ENCODE results near the gene LEPROT. TPM values are rescaled to one million over a fixed set of nuclear protein-coding genes. Genes with fewer than 3 reads are reported as not detected.

The LEPROT gene
- total RNA-seq, 1 donor, result 89.4 TPM

DNA sequence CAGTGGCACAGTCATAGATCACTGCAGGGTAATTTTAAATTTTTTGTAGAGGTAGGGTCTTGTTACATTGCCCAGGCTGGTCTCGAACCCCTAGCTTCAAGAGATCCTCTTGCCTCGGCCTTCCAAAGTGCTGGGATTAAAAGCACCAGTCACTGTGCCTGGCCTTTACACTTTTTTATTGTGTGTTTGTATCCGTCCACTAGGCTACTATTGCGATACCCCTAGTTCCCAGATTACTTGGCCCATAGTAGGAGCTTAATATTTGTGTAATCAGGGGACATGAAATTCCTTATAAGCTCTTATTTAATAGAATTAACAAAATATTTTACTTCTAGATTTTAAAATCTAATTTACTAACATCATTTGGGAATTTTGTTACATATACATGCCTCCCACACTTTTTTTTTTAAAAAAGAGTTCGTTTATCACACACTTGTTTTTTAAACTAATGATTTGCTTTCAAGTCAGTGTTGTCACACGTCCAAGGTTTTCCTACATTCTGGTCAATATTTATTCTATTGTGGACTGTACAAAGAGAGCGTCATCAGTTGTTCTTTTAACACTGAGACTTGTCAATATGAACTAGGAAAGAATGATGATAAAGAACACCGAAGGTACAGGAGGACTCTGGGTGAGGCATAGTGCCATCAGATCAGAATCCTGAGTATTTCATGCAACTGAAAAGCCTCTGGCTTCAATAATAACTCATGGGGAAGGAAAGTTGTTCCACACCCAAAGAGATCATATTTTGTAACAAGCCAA lies 63.7 kb downstream of the LEPROT start:
- no peak for DNase-seq (ENCODE audit: low read depth)
- TF ChIP-seq, protein P1, sequence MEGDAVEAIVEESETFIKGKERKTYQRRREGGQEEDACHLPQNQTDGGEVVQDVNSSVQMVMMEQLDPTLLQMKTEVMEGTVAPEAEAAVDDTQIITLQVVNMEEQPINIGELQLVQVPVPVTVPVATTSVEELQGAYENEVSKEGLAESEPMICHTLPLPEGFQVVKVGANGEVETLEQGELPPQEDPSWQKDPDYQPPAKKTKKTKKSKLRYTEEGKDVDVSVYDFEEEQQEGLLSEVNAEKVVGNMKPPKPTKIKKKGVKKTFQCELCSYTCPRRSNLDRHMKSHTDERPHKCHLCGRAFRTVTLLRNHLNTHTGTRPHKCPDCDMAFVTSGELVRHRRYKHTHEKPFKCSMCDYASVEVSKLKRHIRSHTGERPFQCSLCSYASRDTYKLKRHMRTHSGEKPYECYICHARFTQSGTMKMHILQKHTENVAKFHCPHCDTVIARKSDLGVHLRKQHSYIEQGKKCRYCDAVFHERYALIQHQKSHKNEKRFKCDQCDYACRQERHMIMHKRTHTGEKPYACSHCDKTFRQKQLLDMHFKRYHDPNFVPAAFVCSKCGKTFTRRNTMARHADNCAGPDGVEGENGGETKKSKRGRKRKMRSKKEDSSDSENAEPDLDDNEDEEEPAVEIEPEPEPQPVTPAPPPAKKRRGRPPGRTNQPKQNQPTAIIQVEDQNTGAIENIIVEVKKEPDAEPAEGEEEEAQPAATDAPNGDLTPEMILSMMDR (IDR thresholded peaks at IDR 0.05; ENCODE audit: insufficient read depth, low read depth, low read length), result no peak
- H3K4me3 ChIP-seq (ENCODE audit: low read depth, low read length), result no peak overlapping the region

Small RNA genes lying within 50 kb of the gene (small RNA-seq; reads per million reads assigned to genes)
- gene RNU2-15P, result not detected

Other genes starting within 250 kb of the LEPROT start
- gene DNAJC6, start 111.1 kb upstream of the LEPROT start, total RNA-seq, result 12.2 and 24.6 TPM in 2 replicates
- gene LEPR, start within 50 bp of the LEPROT start, total RNA-seq, result 47.7 and 92.8 TPM in 2 replicates

Measured in fibroblast of villous mesenchyme (primary cell).